GM12873 (cell line): ENCODE measurements around the gene RGS13.

ENCODE experiments used
- CTCF ChIP-seq: IDR thresholded peaks from 2 replicates; pipeline ENCODE4 v1.5.1; 2012; ENCODE audit warnings: low read depth, mild to moderate bottlenecking, moderate library complexity, low read length, control low read depth; ENCODE audit not compliant: insufficient read depth; ENCODE audit errors: missing control alignments

The RGS13 gene

GRCh38 chr1:192608671-192609070 lies 27.3 kb upstream of the RGS13 start:
- TF ChIP-seq CTCF, result no peak

- no peak for TF ChIP-seq CTCF
These were observed 26.6 kb upstream of the RGS13 start for GRCh38 chr1:192609110-192610079.

- TF ChIP-seq CTCF, result peak; percentile 30
These were observed 25.6 kb upstream of the RGS13 start for GRCh38 chr1:192610112-192610889.

- no peak for TF ChIP-seq CTCF
These were observed 20.9 kb upstream of the RGS13 start for GRCh38 chr1:192615055-192615454.

- TF ChIP-seq CTCF, result no peak
These were observed 15.8 kb upstream of the RGS13 start for GRCh38 chr1:192620071-192620635.

GRCh38 chr1:192626366-192627179 lies 9.4 kb upstream of the RGS13 start:
- no peak for TF ChIP-seq CTCF
